Smooth muscle cell (in vitro differentiated cells): ENCODE results near the gene TMEM18. TPM values are rescaled to one million over a fixed set of nuclear protein-coding genes. Genes with fewer than 3 reads are reported as not detected.

Source experiments
- DNase-seq: peaks from one replicate; lab custom pipeline; 2025; ENCODE audit not compliant: unreplicated experiment; lab: John Stamatoyannopoulos, UW
- H2AFZ ChIP-seq: fragments of 200-600 bp; sonication (generic); 2 replicates; pipeline ENCODE4 v1.6.0; 2016; ENCODE audit warnings: antibody characterized with exemption, low read depth, mild to moderate bottlenecking
- H3F3A ChIP-seq: fragments of 200-600 bp; sonication (generic); 2 replicates; pipeline ENCODE4 v1.6.0; 2017; ENCODE audit warnings: antibody characterized with exemption, low read depth
- H3K27ac ChIP-seq: fragments of 200-600 bp; sonication (generic); 2 replicates; pipeline ENCODE4 v1.5.1; 2016; ENCODE audit warnings: low read depth, mild to moderate bottlenecking
- H3K27me3 ChIP-seq: fragments of 200-600 bp; sonication (generic); 2 replicates; pipeline ENCODE4 v1.6.1; 2016; ENCODE audit warnings: low read depth, mild to moderate bottlenecking
- H3K36me3 ChIP-seq: fragments of 200-600 bp; sonication (generic); 2 replicates; pipeline ENCODE4 v1.5.1; 2016; ENCODE audit warnings: low read depth
- H3K4me1 ChIP-seq: fragments of 200-600 bp; sonication (generic); 2 replicates; pipeline ENCODE4 v1.5.1; 2016; ENCODE audit warnings: low read depth
- H3K4me2 ChIP-seq: fragments of 200-600 bp; sonication (generic); 2 replicates; pipeline ENCODE4 v1.6.0; 2016; ENCODE audit warnings: mild to moderate bottlenecking
- H3K4me3 ChIP-seq: fragments of 200-600 bp; sonication (generic); 2 replicates; pipeline ENCODE4 v1.5.1; 2016; ENCODE audit warnings: mild to moderate bottlenecking
- H3K79me2 ChIP-seq: fragments of 200-600 bp; sonication (generic); 2 replicates; pipeline ENCODE4 v1.6.0; 2016; ENCODE audit warnings: low read depth, mild to moderate bottlenecking
- H3K9ac ChIP-seq: fragments of 200-600 bp; sonication (generic); 2 replicates; pipeline ENCODE4 v1.6.0; 2016; ENCODE audit warnings: low read depth
- H3K9me3 ChIP-seq: fragments of 200-600 bp; sonication (generic); replicated peaks from 2 replicates; pipeline ENCODE4 v1.5.1; 2016; ENCODE audit warnings: low read depth
- H4K20me1 ChIP-seq: fragments of 200-600 bp; sonication (generic); 2 replicates; pipeline ENCODE4 v1.6.0; 2016; ENCODE audit warnings: low read depth
- WGBS: methylation state at CpG from one replicate; pipeline ENCODE4 v1.1.7; 2016; ENCODE audit warnings: low lambda C conversion rate; 5-methylcytosine and 5-hydroxymethylcytosine counted together
- polyA plus RNA-seq: library from polyadenylated mRNA; unstranded; fragments of >200 nt; fragmentation: Nextera tagmentation; extraction: Ambion mirVana; gene quantifications from 2 replicates; pipeline ENCODE4 v1.2.1, GENCODE V29; 2016
- total RNA-seq: library from RNA; depleted of rRNA; stranded (reverse); fragments of >200 nt; gene quantifications from 2 replicates; pipeline ENCODE4 v1.2.3, GENCODE V29; 2014
- TF ChIP-seq, protein P1 (sequence below): fragments of 200-600 bp; sonication (generic); IDR thresholded peaks from 2 replicates; pipeline ENCODE4 v1.5.1; 2017; ENCODE audit warnings: borderline replicate concordance, mild to moderate bottlenecking, antibody characterized with exemption; ENCODE audit not compliant: insufficient read depth, poor library complexity, severe bottlenecking

Gene TMEM18
- total and polyA plus RNA-seq, 2 experiments from 2014 or later = 18.3 to 29.1 TPM

DNA sequence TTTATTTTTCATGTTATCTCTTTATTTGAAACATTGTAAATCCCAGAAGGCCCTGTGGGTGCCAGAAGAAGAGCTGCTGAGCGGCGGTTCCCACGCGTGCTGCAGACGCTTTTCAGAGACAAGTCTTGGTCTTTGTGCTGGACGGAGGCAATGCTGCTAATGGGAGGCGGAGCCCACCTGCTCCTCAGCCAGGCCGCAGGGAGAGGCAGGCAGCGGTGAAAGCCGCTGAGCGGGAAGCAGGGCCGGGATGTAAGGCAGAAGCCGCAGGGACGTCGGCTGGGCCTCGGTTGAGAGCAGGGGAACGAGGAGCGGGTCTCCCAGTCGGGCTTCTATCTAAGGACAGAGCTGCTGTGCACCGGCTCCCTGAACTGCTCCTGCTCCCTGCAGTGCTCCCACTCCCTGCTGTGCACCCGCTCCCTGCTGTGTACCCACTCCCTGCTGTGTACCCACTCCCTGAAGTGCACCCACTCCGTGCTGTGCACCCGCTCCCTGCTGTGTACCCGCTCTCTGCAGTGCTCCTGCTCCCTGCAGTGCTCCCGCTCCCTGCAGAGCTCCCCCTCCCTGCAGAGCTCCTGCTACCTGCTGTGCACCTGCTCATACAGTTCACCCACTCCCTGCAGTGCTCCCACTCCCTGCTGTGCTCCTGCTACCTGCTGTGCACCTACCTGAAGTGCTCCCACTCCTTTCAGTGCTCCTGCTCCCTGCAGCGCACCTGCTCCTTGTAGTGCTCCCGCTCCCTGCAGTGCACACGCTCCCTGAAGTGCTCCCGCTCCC is 16.4 kb downstream of the TMEM18 start:
- no peaks in the 10 kb centered on the region for H3F3A ChIP-seq
- WGBS = 65% methylated on average over 29 of the region's 29 CpGs
- no peak overlapping the region for H2AFZ ChIP-seq
- no peak overlapping the region for H3K4me3 ChIP-seq
- H3K9ac ChIP-seq = no peak overlapping the region
- peaks cover 3% of the 10 kb centered on the region for H3K36me3 ChIP-seq
- no peak overlapping the region for H3K27ac ChIP-seq
- no peaks in the 10 kb centered on the region for H3K4me1 ChIP-seq
- H3K27me3 ChIP-seq = peaks cover 17% of the 10 kb centered on the region
- H3K9me3 ChIP-seq = no peaks in the 10 kb centered on the region
- H3K4me2 ChIP-seq = no peak overlapping the region
- no peak for DNase-seq
- H4K20me1 ChIP-seq = no peaks in the 10 kb centered on the region
- TF ChIP-seq, protein P1, sequence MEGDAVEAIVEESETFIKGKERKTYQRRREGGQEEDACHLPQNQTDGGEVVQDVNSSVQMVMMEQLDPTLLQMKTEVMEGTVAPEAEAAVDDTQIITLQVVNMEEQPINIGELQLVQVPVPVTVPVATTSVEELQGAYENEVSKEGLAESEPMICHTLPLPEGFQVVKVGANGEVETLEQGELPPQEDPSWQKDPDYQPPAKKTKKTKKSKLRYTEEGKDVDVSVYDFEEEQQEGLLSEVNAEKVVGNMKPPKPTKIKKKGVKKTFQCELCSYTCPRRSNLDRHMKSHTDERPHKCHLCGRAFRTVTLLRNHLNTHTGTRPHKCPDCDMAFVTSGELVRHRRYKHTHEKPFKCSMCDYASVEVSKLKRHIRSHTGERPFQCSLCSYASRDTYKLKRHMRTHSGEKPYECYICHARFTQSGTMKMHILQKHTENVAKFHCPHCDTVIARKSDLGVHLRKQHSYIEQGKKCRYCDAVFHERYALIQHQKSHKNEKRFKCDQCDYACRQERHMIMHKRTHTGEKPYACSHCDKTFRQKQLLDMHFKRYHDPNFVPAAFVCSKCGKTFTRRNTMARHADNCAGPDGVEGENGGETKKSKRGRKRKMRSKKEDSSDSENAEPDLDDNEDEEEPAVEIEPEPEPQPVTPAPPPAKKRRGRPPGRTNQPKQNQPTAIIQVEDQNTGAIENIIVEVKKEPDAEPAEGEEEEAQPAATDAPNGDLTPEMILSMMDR = no peak
- H3K79me2 ChIP-seq = no peaks in the 10 kb centered on the region

- DNase-seq = no peak
Measured at GRCh38 chr2:660029-660428, 17.2 kb downstream of the TMEM18 start.

DNA sequence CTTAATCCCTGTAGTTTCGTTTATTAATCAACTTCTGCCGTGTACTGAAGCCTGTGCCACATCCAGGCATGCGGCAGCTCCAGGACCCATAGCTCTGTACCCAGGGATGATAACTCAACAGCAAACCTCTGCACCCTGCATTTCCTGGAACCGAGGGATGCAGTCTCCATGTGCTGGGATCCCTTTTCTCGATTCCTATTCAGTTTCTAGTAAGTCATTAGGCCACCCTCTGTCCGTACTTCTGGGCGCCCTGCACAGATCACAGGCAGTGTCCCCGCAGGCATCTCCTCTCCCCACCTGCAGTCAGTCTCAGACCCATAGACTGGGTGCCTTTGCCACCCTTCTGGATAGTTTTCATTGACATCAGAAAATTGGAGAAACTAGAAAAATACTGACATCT is 18.8 kb downstream of the TMEM18 start:
- Histone ChIP-seq H4K20me1 (no peaks in the 10 kb centered on the region), H3K27me3 (peaks cover 17% of the 10 kb centered on the region), H3F3A (no peaks in the 10 kb centered on the region), H3K27ac (no peak overlapping the region), H3K9me3 (no peaks in the 10 kb centered on the region), H3K36me3 (no peaks in the 10 kb centered on the region), H3K9ac (no peak overlapping the region), H3K4me2 (no peak overlapping the region), H3K4me1 (no peaks in the 10 kb centered on the region), H3K79me2 (no peaks in the 10 kb centered on the region), H3K4me3 (no peak overlapping the region), H2AFZ (no peak overlapping the region)
- no peak for DNase-seq
- TF ChIP-seq, protein P1 = no peak
- WGBS = 75% methylated on average over 8 of the region's 8 CpGs

More at GRCh38 chr2:660029-660428, 17.2 kb downstream of the TMEM18 start:
- H3K79me2 ChIP-seq = no peaks in the 10 kb centered on the region
- H3K27me3 ChIP-seq = peaks cover 17% of the 10 kb centered on the region
- no peaks in the 10 kb centered on the region for H4K20me1 ChIP-seq
- H3K9me3 ChIP-seq = no peaks in the 10 kb centered on the region
- H3K9ac ChIP-seq = no peak overlapping the region
- peaks cover 3% of the 10 kb centered on the region for H3K36me3 ChIP-seq
- no peaks in the 10 kb centered on the region for H3K4me1 ChIP-seq
- TF ChIP-seq, protein P1 = no peak
- no peak overlapping the region for H3K4me3 ChIP-seq
- no peaks in the 10 kb centered on the region for H3F3A ChIP-seq
- no peak overlapping the region for H2AFZ ChIP-seq
- WGBS = 84% methylated on average over 12 of the region's 12 CpGs
- H3K27ac ChIP-seq = no peak overlapping the region
- H3K4me2 ChIP-seq = no peak overlapping the region

GRCh38 chr2:657766-658165 is 19.4 kb downstream of the TMEM18 start:
- no peak overlapping the region for H3K4me3 ChIP-seq
- DNase-seq = no peak
- WGBS = 85% methylated on average over 6 of the region's 6 CpGs

More at GRCh38 chr2:657766-658165, 19.4 kb downstream of the TMEM18 start:
- no peak overlapping the region for H3K27ac ChIP-seq
- H3K4me1 ChIP-seq = no peaks in the 10 kb centered on the region
- no peaks in the 10 kb centered on the region for H3K36me3 ChIP-seq
- H3K4me2 ChIP-seq = no peak overlapping the region
- no peaks in the 10 kb centered on the region for H3K79me2 ChIP-seq
- peaks cover 17% of the 10 kb centered on the region for H3K27me3 ChIP-seq
- H2AFZ ChIP-seq = no peak overlapping the region
- H3F3A ChIP-seq = no peaks in the 10 kb centered on the region
- TF ChIP-seq, protein P1 = no peak
- H3K9me3 ChIP-seq = no peaks in the 10 kb centered on the region
- H4K20me1 ChIP-seq = no peaks in the 10 kb centered on the region
- H3K9ac ChIP-seq = no peak overlapping the region
